ENCODE data around the gene PALM.

DNA sequence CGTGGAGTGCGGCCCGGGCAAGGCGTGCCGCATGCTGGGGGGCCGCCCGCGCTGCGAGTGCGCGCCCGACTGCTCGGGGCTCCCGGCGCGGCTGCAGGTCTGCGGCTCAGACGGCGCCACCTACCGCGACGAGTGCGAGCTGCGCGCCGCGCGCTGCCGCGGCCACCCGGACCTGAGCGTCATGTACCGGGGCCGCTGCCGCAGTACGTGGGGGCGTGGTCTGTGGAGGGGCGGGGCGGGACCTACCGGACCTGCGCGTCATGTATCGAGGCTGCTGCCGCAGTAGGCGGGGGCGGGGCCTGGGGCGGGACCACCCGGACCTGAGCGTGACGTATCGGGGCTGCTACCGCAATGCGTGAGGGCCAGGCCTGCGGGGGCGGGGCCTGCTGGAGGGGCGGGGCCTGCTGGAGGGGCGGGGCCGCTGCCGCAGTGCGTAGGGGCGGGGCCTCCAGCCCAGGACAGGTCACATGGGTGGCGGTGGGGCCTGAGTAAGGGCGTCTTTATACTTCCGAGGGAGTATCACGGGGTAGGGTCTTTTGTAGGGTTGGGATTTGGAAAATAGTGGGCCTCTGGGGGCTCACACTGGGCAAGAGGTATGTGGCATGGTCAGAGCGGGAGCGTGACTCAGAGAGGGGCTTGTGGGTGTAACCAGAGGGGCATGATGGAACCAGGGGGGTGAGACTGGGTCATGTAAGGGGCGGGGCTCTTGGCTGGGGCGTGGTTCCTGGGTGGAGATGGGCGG is 28.3 kb upstream of the PALM start:
- TF ChIP-seq, protein P1, sequence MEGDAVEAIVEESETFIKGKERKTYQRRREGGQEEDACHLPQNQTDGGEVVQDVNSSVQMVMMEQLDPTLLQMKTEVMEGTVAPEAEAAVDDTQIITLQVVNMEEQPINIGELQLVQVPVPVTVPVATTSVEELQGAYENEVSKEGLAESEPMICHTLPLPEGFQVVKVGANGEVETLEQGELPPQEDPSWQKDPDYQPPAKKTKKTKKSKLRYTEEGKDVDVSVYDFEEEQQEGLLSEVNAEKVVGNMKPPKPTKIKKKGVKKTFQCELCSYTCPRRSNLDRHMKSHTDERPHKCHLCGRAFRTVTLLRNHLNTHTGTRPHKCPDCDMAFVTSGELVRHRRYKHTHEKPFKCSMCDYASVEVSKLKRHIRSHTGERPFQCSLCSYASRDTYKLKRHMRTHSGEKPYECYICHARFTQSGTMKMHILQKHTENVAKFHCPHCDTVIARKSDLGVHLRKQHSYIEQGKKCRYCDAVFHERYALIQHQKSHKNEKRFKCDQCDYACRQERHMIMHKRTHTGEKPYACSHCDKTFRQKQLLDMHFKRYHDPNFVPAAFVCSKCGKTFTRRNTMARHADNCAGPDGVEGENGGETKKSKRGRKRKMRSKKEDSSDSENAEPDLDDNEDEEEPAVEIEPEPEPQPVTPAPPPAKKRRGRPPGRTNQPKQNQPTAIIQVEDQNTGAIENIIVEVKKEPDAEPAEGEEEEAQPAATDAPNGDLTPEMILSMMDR (IDR thresholded peaks at IDR 0.05; ENCODE audit: poor library complexity, severe bottlenecking): peak; percentile 81
- TF ChIP-seq EZH2 (IDR thresholded peaks at IDR 0.05; ENCODE audit: borderline replicate concordance, insufficient read depth, low read length, poor library complexity, severe bottlenecking) (no peak), RAD21 (conservative IDR thresholded peaks at IDR 0.05) (peak; percentile 62), TAF1 (IDR thresholded peaks at IDR 0.05; ENCODE audit: low read depth) (no peak), EP300 (conservative IDR thresholded peaks at IDR 0.05; ENCODE audit: poor library complexity, severe bottlenecking) (no peak), MXI1 (conservative IDR thresholded peaks at IDR 0.05; ENCODE audit: poor library complexity, severe bottlenecking) (peak; percentile 53), SMC3 (conservative IDR thresholded peaks at IDR 0.05; ENCODE audit: poor library complexity) (peak; percentile 69), POLR2AphosphoS5 (IDR thresholded peaks at IDR 0.05) (peak; percentile 92)
- TF ChIP-seq, protein P2, sequence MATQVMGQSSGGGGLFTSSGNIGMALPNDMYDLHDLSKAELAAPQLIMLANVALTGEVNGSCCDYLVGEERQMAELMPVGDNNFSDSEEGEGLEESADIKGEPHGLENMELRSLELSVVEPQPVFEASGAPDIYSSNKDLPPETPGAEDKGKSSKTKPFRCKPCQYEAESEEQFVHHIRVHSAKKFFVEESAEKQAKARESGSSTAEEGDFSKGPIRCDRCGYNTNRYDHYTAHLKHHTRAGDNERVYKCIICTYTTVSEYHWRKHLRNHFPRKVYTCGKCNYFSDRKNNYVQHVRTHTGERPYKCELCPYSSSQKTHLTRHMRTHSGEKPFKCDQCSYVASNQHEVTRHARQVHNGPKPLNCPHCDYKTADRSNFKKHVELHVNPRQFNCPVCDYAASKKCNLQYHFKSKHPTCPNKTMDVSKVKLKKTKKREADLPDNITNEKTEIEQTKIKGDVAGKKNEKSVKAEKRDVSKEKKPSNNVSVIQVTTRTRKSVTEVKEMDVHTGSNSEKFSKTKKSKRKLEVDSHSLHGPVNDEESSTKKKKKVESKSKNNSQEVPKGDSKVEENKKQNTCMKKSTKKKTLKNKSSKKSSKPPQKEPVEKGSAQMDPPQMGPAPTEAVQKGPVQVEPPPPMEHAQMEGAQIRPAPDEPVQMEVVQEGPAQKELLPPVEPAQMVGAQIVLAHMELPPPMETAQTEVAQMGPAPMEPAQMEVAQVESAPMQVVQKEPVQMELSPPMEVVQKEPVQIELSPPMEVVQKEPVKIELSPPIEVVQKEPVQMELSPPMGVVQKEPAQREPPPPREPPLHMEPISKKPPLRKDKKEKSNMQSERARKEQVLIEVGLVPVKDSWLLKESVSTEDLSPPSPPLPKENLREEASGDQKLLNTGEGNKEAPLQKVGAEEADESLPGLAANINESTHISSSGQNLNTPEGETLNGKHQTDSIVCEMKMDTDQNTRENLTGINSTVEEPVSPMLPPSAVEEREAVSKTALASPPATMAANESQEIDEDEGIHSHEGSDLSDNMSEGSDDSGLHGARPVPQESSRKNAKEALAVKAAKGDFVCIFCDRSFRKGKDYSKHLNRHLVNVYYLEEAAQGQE (IDR thresholded peaks at IDR 0.05; ENCODE audit: borderline replicate concordance): no peak
